NB4 (cell line): ENCODE results near the gene SMARCAL1.

Source experiments
- MYC ChIP-seq: IDR thresholded peaks from 2 replicates; pipeline ENCODE4 v1.6.1; 2011; ENCODE audit warnings: low read depth, low read length
- POLR2A ChIP-seq: IDR thresholded peaks from 2 replicates; pipeline ENCODE4 v1.6.1; 2011; ENCODE audit warnings: mild to moderate bottlenecking; ENCODE audit not compliant: insufficient read length; ENCODE audit errors: extremely low read depth
- TF ChIP-seq, protein P1 (sequence below): IDR thresholded peaks from one replicate; pipeline ENCODE4 v1.5.1; 2012; ENCODE audit warnings: low read depth, low read length

DNA sequence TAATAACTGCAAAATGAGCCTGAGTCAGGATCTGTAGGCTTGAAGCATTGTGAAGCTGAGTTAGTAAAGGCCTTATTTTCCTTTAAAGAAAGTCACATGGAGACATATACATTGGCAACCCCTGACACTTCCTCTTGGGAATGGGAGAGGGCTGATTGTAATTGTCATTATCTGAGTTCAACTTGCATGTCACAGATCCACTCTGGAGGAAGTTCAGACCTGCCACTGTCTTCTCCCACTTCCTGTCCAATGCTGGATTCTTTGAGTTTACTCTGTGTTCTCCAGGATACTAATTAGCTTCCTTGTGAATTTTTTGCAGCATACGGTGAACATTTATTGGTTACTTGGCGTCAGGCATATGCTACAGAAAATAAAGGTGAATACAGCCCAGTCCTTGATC is 34.1 kb downstream of the SMARCAL1 start:
- no peak for TF ChIP-seq POLR2A
- TF ChIP-seq, protein P1, sequence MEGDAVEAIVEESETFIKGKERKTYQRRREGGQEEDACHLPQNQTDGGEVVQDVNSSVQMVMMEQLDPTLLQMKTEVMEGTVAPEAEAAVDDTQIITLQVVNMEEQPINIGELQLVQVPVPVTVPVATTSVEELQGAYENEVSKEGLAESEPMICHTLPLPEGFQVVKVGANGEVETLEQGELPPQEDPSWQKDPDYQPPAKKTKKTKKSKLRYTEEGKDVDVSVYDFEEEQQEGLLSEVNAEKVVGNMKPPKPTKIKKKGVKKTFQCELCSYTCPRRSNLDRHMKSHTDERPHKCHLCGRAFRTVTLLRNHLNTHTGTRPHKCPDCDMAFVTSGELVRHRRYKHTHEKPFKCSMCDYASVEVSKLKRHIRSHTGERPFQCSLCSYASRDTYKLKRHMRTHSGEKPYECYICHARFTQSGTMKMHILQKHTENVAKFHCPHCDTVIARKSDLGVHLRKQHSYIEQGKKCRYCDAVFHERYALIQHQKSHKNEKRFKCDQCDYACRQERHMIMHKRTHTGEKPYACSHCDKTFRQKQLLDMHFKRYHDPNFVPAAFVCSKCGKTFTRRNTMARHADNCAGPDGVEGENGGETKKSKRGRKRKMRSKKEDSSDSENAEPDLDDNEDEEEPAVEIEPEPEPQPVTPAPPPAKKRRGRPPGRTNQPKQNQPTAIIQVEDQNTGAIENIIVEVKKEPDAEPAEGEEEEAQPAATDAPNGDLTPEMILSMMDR = no peak
- no peak for TF ChIP-seq MYC
